NCI-H510A treated with DMSO at 0.1 percent for 48 hours (cell line): ENCODE data around the gene UROC1.
A peak's percentile ranks its signal among the peaks of the same experiment; 100 is the strongest.

ENCODE experiments used
- DNase-seq: peaks from one replicate; lab custom pipeline; 2025; lab: John Stamatoyannopoulos, UW

The UROC1 gene

DNA sequence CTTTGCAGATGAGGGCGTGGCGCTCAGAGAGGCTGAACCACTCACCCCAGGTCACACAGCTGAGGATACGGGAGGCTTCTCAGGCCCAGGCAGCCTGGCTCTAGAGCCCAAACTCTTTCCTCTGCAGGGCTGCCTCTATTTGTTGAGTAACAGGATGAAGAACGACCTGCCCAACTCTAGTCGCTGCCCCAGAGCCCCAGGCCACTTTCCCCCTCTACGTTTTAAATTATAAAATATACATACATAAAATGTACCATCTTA lies 22.7 kb downstream of the UROC1 start:
- no peak for DNase-seq

DNA sequence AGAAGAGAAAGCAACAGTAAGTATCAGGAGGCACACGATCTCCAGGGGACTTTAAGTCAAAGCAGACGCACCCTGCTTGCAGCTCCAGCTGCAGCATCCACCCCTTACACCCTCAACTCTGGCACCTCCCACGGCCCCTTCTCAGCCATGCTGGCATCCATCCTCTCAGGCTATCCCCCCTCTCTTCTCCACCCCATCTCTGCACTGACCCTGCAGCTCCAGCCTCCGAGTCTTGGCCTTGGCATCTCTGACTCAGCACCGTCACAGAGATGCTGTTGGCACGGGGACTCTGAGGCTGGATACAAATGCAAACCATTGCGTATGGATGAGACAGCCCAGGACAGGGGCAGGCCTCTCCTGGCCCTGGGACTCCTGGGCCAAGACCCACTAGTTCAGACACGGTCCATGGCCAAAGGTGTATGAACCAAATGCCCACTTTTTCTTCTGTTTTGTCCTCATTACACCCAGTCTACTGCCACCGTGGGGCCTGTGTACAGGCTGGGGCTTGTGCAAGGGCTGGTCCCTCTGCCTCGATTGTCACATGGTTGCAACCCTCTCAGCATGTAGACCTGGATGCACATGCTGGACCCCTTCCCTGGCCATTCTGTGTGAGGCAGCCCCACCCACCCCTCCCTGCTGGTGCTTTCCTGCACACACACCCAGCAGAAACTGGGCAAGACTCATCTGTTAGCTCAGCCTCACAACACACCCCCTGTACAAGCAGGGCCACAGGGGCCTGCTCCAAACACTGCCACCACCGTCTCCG lies 23.2 kb downstream of the UROC1 start:
- DNase-seq = no peak

DNA sequence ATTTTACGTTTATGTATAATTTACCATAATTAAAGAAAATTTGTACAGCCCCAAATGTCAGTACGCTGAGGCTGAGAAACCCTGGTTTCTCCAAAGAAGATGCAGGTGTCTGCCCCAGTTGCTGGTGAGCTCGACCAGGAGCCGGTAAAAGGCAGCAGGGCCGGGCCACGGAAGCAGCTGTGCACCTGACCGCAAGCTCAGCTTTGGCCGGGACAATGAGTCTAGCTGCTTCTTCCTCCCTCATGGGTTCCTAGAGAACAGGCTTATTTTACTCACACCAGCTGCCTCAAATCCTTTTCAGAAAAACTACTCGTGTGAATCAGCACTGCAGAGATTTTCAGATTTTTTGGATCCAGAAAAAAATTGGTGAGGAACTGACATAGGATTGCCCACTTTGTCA lies 23.8 kb downstream of the UROC1 start:
- DNase-seq = no peak

DNA sequence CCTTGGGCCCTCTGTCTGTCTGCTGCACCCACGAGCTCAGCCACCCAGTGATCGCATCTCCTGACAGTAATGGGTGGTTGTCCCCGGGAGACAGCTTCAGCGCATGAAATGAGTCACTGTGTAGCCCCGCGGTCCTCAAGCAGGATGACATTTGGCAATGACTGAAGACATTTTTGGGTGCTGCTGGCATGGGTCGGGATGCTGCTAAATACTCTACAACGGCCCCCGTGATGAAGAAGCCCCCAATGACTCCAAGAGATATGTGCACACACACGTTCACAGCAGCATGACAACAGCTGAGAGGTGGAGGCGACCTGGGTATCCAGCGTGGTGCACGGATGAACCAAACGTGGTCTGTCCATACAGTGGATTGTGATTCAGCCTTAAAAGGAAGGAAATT lies 24.5 kb downstream of the UROC1 start:
- no peak for DNase-seq

DNA sequence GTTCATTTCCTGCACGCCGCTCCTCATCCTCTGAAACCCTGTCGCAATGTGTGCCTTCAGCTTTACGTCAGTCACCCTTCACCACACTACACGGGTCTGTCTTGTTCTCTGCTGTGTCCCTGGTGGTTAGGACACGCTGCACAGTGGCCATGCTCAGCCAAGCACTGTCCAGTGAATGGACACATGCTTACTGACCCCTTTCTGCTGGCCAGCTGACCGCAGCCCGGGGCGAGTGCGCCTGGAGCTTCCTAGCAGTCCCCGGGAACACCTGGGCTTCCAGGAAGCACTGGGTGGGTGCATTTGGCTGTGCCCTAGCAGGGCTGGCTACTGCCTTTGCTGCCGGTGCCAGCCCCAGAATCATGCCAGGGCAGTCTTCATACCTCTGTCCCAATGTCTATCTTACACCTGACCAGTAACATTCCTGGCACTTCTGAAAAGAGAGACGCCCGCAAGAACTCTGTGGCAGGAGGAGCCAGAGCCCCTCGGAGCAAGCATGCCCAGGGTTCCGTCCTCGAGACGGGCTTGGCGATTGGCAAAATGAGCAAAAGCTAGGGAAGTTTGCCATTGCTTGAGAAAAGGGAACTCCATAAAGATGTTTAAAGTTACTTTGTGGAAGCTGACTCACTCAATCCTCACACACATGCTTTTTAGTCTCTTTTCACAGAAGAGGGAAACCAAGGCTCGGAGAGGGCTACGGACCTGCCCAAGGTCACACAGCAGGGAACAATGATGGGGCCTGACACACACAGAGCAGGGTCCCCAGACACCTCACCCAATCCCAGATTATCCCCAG lies 26.2 kb downstream of the UROC1 start:
- no peak for DNase-seq

GRCh38 chr3:126490619-126491018 lies 27.0 kb downstream of the UROC1 start:
- DNase-seq = no peak

DNA sequence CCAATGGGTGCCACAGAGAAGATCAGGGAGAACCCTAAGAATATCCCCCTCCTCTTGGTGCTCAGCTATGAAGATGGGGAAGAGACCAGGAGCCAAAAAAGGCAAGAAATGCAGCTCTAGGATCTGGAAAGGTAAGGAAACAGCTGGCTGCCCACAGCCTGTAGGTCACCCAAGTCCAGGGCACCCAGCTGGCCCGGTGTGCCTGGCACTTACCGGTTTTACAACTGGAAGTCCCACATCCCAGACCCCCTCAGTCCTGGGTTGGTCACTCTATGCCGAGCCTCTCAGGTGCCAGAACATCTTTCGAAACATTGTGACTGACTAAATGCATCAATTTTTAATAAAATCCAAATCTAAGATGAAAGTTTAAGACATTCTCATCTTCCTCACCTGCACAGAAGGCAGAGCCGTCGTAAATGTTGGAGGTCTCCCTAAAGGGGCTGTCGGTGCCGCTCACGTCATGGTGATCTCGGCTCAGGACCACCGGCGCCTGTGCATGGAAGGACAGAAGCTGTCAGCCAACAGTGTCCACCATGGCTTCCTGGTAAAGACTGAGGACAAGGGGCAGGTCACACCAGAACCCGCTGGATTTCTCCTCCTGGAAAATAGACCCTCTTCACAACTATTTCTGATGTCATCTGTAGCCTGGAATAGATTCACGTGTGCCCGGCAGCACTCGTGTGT lies 28.5 kb downstream of the UROC1 start:
- no peak for DNase-seq

- DNase-seq = no peak
These were observed 29.4 kb downstream of the UROC1 start for GRCh38 chr3:126488185-126488584.

GRCh38 chr3:126487151-126487771 lies 30.3 kb downstream of the UROC1 start:
- DNase-seq = no peak

DNA sequence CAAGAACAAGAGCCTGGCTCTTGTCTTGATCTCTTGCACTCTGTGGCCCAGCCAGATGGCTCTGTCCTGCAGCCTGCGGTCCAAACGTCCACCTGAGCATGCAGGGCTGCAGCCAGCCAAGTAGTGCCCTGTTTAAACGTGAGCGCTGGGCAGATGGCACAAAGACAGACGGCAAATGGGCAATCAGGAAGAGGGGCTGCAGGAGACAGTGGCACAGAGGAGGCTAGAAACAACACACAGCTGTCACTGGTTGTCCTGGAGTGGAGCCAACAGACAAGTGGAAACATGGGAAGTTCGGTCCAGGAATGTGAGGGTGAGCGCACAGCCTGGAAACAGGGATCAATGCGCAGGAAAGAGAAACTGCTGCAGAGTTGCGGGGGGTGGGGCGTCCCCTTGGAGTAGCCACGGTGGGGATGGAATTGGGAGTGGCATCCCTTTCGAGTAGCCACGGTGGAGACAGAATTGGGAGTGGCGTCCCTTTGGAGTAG lies 31.2 kb downstream of the UROC1 start:
- no peak for DNase-seq

DNA sequence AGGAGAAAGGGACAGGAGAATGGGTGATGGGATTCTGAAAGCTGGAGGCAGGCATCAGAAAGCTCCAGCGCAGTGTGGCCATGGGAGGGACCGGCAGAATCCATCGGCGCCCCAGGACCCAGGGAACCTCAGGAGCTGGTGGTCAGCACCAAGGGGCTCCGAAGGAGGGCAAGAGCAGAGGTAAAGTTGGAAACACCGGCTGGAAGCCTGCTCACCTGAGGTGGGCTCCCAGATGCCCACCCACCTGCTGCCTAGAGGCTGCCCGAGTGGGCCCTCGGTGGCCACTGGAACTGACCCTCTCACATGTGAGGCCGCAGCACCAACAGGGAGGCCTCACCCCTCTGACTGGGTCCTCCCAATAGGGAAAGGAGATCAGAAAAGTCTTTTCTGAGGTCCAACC lies 31.6 kb downstream of the UROC1 start:
- no peak for DNase-seq

DNA sequence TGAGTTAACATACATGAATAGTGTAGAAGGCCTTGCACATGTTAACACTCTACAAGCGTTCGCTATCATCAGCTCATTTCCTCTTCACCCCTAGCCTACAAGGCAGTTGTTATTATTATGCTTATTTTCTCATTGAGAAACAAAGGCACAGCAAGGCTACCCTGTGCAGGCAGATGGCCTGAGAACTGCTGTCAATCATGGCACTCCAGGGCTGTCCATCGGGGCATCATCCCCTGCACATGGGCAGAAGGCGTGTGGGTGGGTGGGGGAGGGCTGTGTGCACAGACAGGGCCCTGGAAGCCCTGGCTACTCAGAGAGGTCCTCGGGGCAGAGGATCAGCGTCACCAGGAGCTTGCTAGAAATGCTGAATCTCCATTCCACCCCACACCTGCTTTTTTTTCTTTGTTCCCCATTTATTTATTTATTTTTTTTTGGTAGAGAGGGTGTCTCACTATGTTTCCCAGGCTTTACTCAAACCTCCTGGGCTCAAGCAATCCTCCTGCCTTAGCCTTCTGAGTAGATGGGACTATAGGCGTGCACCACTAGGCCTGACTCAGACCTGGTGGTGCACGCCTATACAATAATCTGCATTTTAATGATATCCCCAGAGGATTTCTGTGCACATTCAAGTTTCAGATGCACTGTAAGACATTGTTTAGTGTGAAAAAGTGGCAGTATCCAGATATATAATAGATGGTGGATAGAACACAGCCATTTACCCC lies 32.2 kb downstream of the UROC1 start:
- DNase-seq = no peak

GRCh38 chr3:126484662-126485061 lies 32.9 kb downstream of the UROC1 start:
- DNase-seq = no peak

- DNase-seq = no peak
These were observed 33.4 kb downstream of the UROC1 start for GRCh38 chr3:126484148-126484547.

GRCh38 chr3:126483321-126483761 lies 34.2 kb downstream of the UROC1 start:
- no peak for DNase-seq

- DNase-seq = no peak
These were observed 34.9 kb downstream of the UROC1 start for GRCh38 chr3:126482503-126483255.

GRCh38 chr3:126481808-126482502 lies 35.6 kb downstream of the UROC1 start:
- DNase-seq = peak; percentile 14

GRCh38 chr3:126480861-126481260 lies 36.7 kb downstream of the UROC1 start:
- no peak for DNase-seq

DNA sequence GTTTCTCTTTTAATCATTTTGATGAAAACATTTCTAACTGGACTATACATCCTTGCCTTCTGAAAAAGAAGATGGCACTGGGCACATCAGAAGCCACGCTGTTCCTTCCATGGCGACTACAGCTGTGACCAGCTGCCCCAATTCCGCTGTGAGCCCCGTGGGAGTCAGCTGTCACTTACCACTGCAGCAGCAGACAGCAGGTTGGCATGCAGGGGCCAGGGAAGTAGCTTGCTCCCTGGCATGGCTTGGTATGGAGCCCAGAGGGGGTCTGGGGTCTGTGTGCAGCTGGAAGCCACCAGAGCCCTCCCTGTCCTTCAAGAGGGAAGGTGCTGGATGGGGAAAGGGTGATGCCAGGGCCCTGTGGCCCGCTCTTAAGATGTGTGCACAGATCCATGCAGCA lies 37.4 kb downstream of the UROC1 start:
- DNase-seq = no peak

DNA sequence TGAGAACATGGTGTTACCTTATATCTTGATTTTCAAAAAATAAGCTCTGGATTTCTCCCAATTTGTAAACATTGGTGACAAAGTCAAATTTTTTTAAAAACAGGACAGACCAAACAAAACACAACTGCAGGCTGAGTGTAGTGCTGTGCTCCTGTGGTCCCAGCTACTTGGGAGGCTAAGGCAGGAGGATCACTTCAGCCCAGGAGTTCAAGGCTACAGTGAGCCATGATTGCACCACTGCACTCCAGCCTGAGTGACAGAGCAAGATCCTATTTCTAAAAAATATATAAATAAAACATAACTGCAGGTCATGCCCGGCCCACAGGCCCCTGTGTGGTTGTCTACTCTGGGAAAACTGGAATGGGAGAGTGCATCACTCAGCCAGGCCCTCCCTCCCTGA lies 37.9 kb downstream of the UROC1 start:
- DNase-seq = no peak
